IPS-18c (cell line): ENCODE data around the gene UPK1B.

Experiments used
- H3K4me3 ChIP-seq: 2 replicates; pipeline ENCODE4 v1.7.0; 2013; ENCODE audit warnings: low read depth, mild to moderate bottlenecking, low read length, moderate library complexity; ENCODE audit not compliant: insufficient read depth
- H3K9me3 ChIP-seq: one replicate; pipeline ENCODE4 v1.6.1; 2013; ENCODE audit warnings: mild to moderate bottlenecking, low read length, moderate library complexity; ENCODE audit not compliant: control insufficient read depth, insufficient read depth

Gene UPK1B

GRCh38 chr3:119206611-119207511 is 33.5 kb downstream of the UPK1B start:
- Histone ChIP-seq H3K9me3 (peaks cover 2% of the 10 kb centered on the region), H3K4me3 (no peak overlapping the region)

- Histone ChIP-seq H3K4me3 (no peak overlapping the region), H3K9me3 (peaks cover 2% of the 10 kb centered on the region)
Observed at GRCh38 chr3:119207512-119207875, 34.1 kb downstream of the UPK1B start.

GRCh38 chr3:119211193-119211592 is 37.8 kb downstream of the UPK1B start:
- H3K4me3 ChIP-seq, result no peak overlapping the region

GRCh38 chr3:119211803-119212202 is 38.4 kb downstream of the UPK1B start:
- Histone ChIP-seq H3K4me3 (no peak overlapping the region), H3K9me3 (no peaks in the 10 kb centered on the region)

More at GRCh38 chr3:119211193-119211592, 37.8 kb downstream of the UPK1B start:
- no peaks in the 10 kb centered on the region for H3K9me3 ChIP-seq

- no peaks in the 10 kb centered on the region for H3K9me3 ChIP-seq
- H3K4me3 ChIP-seq, result no peak overlapping the region
Observed at GRCh38 chr3:119219069-119219468, 45.7 kb downstream of the UPK1B start.

- H3K4me3 ChIP-seq, result no peak overlapping the region
- H3K9me3 ChIP-seq, result no peaks in the 10 kb centered on the region
Observed at GRCh38 chr3:119220198-119220597, 46.8 kb downstream of the UPK1B start.

GRCh38 chr3:119220970-119221667 is 47.7 kb downstream of the UPK1B start:
- Histone ChIP-seq H3K9me3 (no peaks in the 10 kb centered on the region), H3K4me3 (no peak overlapping the region)

- H3K9me3 ChIP-seq, result no peaks in the 10 kb centered on the region
- H3K4me3 ChIP-seq, result no peak overlapping the region
Observed at GRCh38 chr3:119221779-119222320, 48.5 kb downstream of the UPK1B start.

GRCh38 chr3:119222391-119222790 is 49.0 kb downstream of the UPK1B start:
- no peak overlapping the region for H3K4me3 ChIP-seq
- H3K9me3 ChIP-seq, result no peaks in the 10 kb centered on the region

GRCh38 chr3:119223511-119223910 is 50.1 kb downstream of the UPK1B start:
- Histone ChIP-seq H3K9me3 (no peaks in the 10 kb centered on the region), H3K4me3 (no peak overlapping the region)

- H3K4me3 ChIP-seq, result no peak overlapping the region
- no peaks in the 10 kb centered on the region for H3K9me3 ChIP-seq
Observed at GRCh38 chr3:119225121-119225520, 51.7 kb downstream of the UPK1B start.

- Histone ChIP-seq H3K4me3 (no peak overlapping the region), H3K9me3 (no peaks in the 10 kb centered on the region)
Observed at GRCh38 chr3:119227070-119227850, 53.9 kb downstream of the UPK1B start.

- Histone ChIP-seq H3K4me3 (no peak overlapping the region), H3K9me3 (no peaks in the 10 kb centered on the region)
Observed at GRCh38 chr3:119228373-119229145, 55.2 kb downstream of the UPK1B start.

- no peaks in the 10 kb centered on the region for H3K9me3 ChIP-seq
- H3K4me3 ChIP-seq, result no peak overlapping the region
Observed at GRCh38 chr3:119229190-119229589, 55.8 kb downstream of the UPK1B start.

- Histone ChIP-seq H3K9me3 (no peaks in the 10 kb centered on the region), H3K4me3 (no peak overlapping the region)
Observed at GRCh38 chr3:119230071-119230470, 56.7 kb downstream of the UPK1B start.

GRCh38 chr3:119230745-119231144 is 57.3 kb downstream of the UPK1B start:
- Histone ChIP-seq H3K4me3 (no peak overlapping the region), H3K9me3 (no peaks in the 10 kb centered on the region)

- Histone ChIP-seq H3K4me3 (no peak overlapping the region), H3K9me3 (no peaks in the 10 kb centered on the region)
Observed at GRCh38 chr3:119234610-119235009, 61.2 kb downstream of the UPK1B start.
